Upper lobe of right lung (tissue), 1 donor: Measurements from ENCODE around the gene PLA2G2F. TPM values are rescaled to one million over a fixed set of nuclear protein-coding genes. Genes with fewer than 3 reads are reported as not detected.

Experiments
- ATAC-seq: fragments of 200-7000 bp; cut with Tn5 transposase; one replicate; pipeline ENCODE4 v1.9.1; 2020; ENCODE audit warnings: mild to moderate bottlenecking, moderate library complexity
- DNase-seq: peaks from one replicate; pipeline ENCODE4 v3.0.0-alpha.2; 2020
- H3K27ac ChIP-seq: fragments of 200-600 bp; one replicate; pipeline ENCODE4 v1.8.0; 2022
- H3K27me3 ChIP-seq: fragments of 200-600 bp; one replicate; pipeline ENCODE4 v1.8.0; 2022; ENCODE audit warnings: mild to moderate bottlenecking
- H3K36me3 ChIP-seq: fragments of 200-600 bp; one replicate; pipeline ENCODE4 v1.8.0; 2022
- H3K4me1 ChIP-seq: fragments of 200-600 bp; one replicate; pipeline ENCODE4 v1.8.0; 2022
- H3K4me3 ChIP-seq: fragments of 200-600 bp; one replicate; pipeline ENCODE4 v1.8.0; 2022; ENCODE audit warnings: mild to moderate bottlenecking
- H3K9me3 ChIP-seq: fragments of 200-600 bp; one replicate; pipeline ENCODE4 v1.8.0; 2022
- CTCF ChIP-seq: fragments of 200-600 bp; IDR thresholded peaks from one replicate; pipeline ENCODE4 v1.8.0; 2022; ENCODE audit warnings: antibody characterized with exemption
- intact Hi-C: fragments of 100-400 bp; cut with DNase I; formaldehyde crosslinking; loops from one replicate; pipeline ENCODE4 v1.11.0; 2022
- total RNA-seq: library from RNA; stranded (reverse); fragmentation: NEBNext Ultra II Directional; extraction: Animal tissue kit (Norgen Biotek cat#: 25700); gene quantifications from one replicate; pipeline ENCODE4 v1.2.1, GENCODE V29; 2021
- donor health status: DM: no; HTN: yes; CAD: no; lungs with severe emphysema.

PLA2G2F gene
- total RNA-seq, 1 donor from 2014 or later: not detected

GRCh38 chr1:20102875-20103274 lies 36.2 kb upstream of the PLA2G2F start:
- no peak for DNase-seq
- H3K4me3 ChIP-seq: no peak overlapping the region

GRCh38 chr1:20105856-20106255 lies 33.3 kb upstream of the PLA2G2F start:
- Histone ChIP-seq H3K9me3 (no peaks in the 10 kb centered on the region), H3K27me3 (no peaks in the 10 kb centered on the region), H3K36me3 (no peaks in the 10 kb centered on the region), H3K4me3 (no peak overlapping the region), H3K4me1 (peaks cover under 1% of the 10 kb centered on the region), H3K27ac (no peak overlapping the region)
- ATAC-seq: no peak
- no peak for DNase-seq
- TF ChIP-seq CTCF: no peak
- intact Hi-C loops: no loop called here

More at GRCh38 chr1:20102875-20103274, 36.2 kb upstream of the PLA2G2F start:
- H3K9me3 ChIP-seq: no peaks in the 10 kb centered on the region
- intact Hi-C loops: no loop called here
- ATAC-seq: no peak
- peaks cover 5% of the 10 kb centered on the region for H3K4me1 ChIP-seq
- no peak for TF ChIP-seq CTCF
- no peaks in the 10 kb centered on the region for H3K27me3 ChIP-seq
- H3K27ac ChIP-seq: no peak overlapping the region
- H3K36me3 ChIP-seq: no peaks in the 10 kb centered on the region

GRCh38 chr1:20107351-20107750 lies 31.8 kb upstream of the PLA2G2F start:
- no peaks in the 10 kb centered on the region for H3K27me3 ChIP-seq
- DNase-seq (no peak), ATAC-seq (no peak)
- H3K4me1 ChIP-seq: no peaks in the 10 kb centered on the region
- intact Hi-C loops: no loop called here
- no peak for TF ChIP-seq CTCF
- no peak overlapping the region for H3K4me3 ChIP-seq
- no peak overlapping the region for H3K27ac ChIP-seq
- no peaks in the 10 kb centered on the region for H3K9me3 ChIP-seq
- H3K36me3 ChIP-seq: no peaks in the 10 kb centered on the region

DNA sequence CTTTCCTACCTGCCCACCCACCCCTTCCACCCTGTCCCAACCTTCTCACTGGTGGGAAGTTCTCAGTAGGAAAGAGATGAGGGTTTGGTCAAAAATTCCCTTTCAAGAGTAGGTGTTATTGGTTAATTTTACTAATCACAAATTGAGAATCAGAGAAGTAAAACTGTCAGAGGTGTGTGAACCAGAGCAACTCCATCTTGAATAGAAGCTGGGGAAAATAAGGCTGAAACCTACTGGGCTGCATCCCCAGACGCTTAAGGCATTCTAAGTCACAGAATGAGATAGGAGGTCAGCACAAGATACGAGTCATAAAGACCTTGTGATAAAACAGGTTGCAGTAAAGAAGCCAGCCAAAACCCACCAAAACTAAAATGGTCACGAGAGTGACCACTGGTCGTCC lies 31.3 kb upstream of the PLA2G2F start:
- TF ChIP-seq CTCF: no peak
- ATAC-seq: no peak
- no peaks in the 10 kb centered on the region for H3K36me3 ChIP-seq
- H3K9me3 ChIP-seq: no peaks in the 10 kb centered on the region
- intact Hi-C loops: no loop called here
- H3K4me3 ChIP-seq: no peak overlapping the region
- no peaks in the 10 kb centered on the region for H3K4me1 ChIP-seq
- no peak overlapping the region for H3K27ac ChIP-seq
- H3K27me3 ChIP-seq: no peaks in the 10 kb centered on the region
- DNase-seq: no peak

GRCh38 chr1:20108366-20109123 lies 30.6 kb upstream of the PLA2G2F start:
- intact Hi-C loops: no loop called here
- H3K4me1 ChIP-seq: no peaks in the 10 kb centered on the region
- no peaks in the 10 kb centered on the region for H3K36me3 ChIP-seq
- ATAC-seq (no peak), DNase-seq (no peak)
- TF ChIP-seq CTCF: no peak
- no peaks in the 10 kb centered on the region for H3K27me3 ChIP-seq
- H3K27ac ChIP-seq: no peak overlapping the region
- no peak overlapping the region for H3K4me3 ChIP-seq
- H3K9me3 ChIP-seq: no peaks in the 10 kb centered on the region
